RPMI7951 (cell line): Measurements from ENCODE around the gene RNF149. TPM values are rescaled to one million over a fixed set of nuclear protein-coding genes. Genes with fewer than 3 reads are reported as not detected.

Experiments
- DNase-seq: peaks from one replicate; pipeline ENCODE4 v3.0.0-alpha.2; 2012; ENCODE audit warnings: low read depth
- total RNA-seq: library from RNA; depleted of rRNA; stranded (reverse); fragments of >200 nt; shearing (Covaris generic); gene quantifications from 2 replicates; pipeline ENCODE4 v1.2.3, GENCODE V29; 2014; rRNA removed

Gene RNF149
- total RNA-seq, 1 experiment from 2014 or later = 30.3 TPM

DNA sequence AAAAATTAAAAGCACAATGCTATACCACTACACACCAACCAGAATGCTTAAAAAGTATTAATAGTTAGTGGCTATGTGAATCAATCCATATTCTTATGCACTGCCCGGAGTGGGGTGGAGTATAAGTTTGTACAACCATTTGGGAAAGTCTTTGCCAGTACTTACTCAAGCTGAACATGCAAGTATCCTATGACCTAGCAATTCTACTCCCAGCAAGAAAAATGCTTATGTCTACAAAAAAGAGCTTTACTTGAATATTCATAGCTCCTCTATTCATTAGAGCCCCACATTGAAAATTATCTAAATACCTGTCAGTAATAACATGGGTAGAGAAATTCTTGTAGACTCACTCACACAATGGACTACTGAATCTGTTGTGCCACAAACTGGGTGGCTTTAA, 77.3 kb downstream of the RNF149 start:
- DNase-seq = no peak

DNA sequence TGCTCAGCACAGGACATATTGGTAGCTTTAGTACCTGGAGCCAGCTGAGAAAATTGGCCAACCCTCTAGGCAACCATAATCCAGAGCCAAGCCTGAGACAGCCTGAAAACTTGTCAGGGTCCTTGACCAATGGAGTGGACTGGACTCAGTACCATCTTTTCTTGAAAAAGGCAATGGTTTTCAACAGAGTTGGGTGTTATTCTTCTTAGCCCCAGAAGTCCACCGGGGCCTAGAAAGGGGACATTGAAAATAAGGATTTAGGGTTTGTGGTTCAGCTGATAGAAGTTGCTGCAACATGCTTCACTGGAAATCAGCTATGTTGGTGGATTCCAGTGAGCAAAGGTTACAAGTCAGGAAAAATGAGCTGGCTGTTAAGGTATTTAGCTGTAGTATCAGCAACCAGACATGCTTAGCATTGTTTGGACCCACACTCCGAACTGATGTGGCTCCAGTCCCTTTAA, 77.9 kb downstream of the RNF149 start:
- no peak for DNase-seq

Other genes with a start within 250 kb of the RNF149 start
- gene TBC1D8, start 157.3 kb downstream of the RNF149 start, total RNA-seq = 8.0 and 14.5 TPM in 2 replicates
- 45.4 and 50.7 TPM in 2 replicates for gene CNOT11, start 55.8 kb downstream of the RNF149 start, total RNA-seq
- gene CREG2, start 78.8 kb upstream of the RNF149 start, total RNA-seq = 0.36 and 0.59 TPM in 2 replicates
- 9.3 and 10.8 TPM in 2 replicates for gene RFX8, start 166.4 kb upstream of the RNF149 start, total RNA-seq